Measurements from ENCODE around the gene TMEM30B. TPM values are rescaled to one million over a fixed set of nuclear protein-coding genes. Genes with fewer than 3 reads are reported as not detected.

TMEM30B gene
- total RNA-seq, 4 donors from 2014 or later, result 15.6 to 47.6 (median 39.9) TPM

- Histone ChIP-seq H3K36me3 (no peaks in the 10 kb centered on the region), H3K9me3 (no peaks in the 10 kb centered on the region), H3K4me3 (no peak overlapping the region), H3K27me3 (peaks cover 0 to 27% of the 10 kb centered on the region in 2 donors), H3K27ac (no peak overlapping the region), H3K4me1 (peaks cover 0 to 26% (median 1%) of the 10 kb centered on the region in 4 donors)
- WGBS, 2 donors, result 72 to 73% methylated on average over 4 of the region's 4 CpGs
- no peak for TF ChIP-seq CTCF (IDR thresholded peaks at IDR 0.05)
- TF ChIP-seq POLR2A (IDR thresholded peaks at IDR 0.05), result no peak
- no peak for TF ChIP-seq EP300 (IDR thresholded peaks at IDR 0.05)
- DNase-seq (ENCODE audit: low spot score in 2 of 2), result no peak
These were observed 3.4 kb downstream of the TMEM30B start for GRCh38 chr14:61277784-61278183.

GRCh38 chr14:61277232-61277631 is 3.9 kb downstream of the TMEM30B start:
- H3K36me3 ChIP-seq, result no peaks in the 10 kb centered on the region
- DNase-seq (ENCODE audit: low spot score in 2 of 2), result no peak
- peaks cover 0 to 27% of the 10 kb centered on the region in 2 donors for H3K27me3 ChIP-seq
- no peaks in the 10 kb centered on the region for H3K9me3 ChIP-seq
- no peak for TF ChIP-seq CTCF (IDR thresholded peaks at IDR 0.05)
- TF ChIP-seq EP300 (IDR thresholded peaks at IDR 0.05), result no peak
- no peak for TF ChIP-seq POLR2A (IDR thresholded peaks at IDR 0.05)
- no peak overlapping the region for H3K4me3 ChIP-seq
- H3K27ac ChIP-seq, result no peak overlapping the region
- 62 to 70% methylated on average over 1 of the region's 1 CpG for WGBS, 2 donors
- peaks cover 0 to 27% (median 0%) of the 10 kb centered on the region in 4 donors for H3K4me1 ChIP-seq

DNA sequence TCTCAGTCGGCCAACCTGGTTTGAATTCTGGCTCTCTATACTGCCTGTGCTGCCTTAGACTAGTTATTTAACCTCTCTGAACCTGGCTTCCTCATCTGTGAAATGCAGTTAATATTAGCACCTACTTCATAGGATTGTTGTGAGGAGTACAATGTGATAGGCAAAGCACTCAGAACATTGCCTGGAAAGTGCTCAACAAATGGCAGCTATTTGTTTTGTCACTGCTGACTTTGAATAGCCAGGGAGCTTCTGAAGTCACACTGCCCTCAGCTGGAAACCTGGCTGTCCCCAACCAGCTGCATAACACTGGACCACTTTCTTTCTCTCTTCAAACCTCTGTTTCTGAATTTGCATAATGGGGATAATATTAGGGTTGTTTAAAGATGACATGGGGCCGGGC is 9.6 kb downstream of the TMEM30B start:
- 85 to 89% methylated on average over 2 of the region's 2 CpGs for WGBS, 2 donors
- H3K27me3 ChIP-seq, result peaks cover 0 to 33% of the 10 kb centered on the region in 2 donors
- no peak overlapping the region for H3K27ac ChIP-seq
- H3K36me3 ChIP-seq, result no peaks in the 10 kb centered on the region
- no peak for DNase-seq (ENCODE audit: low spot score in 2 of 2)
- H3K4me1 ChIP-seq, result peaks cover 0 to 25% (median 5%) of the 10 kb centered on the region in 4 donors
- TF ChIP-seq POLR2A (IDR thresholded peaks at IDR 0.05), result no peak
- TF ChIP-seq EP300 (IDR thresholded peaks at IDR 0.05), result no peak
- TF ChIP-seq CTCF (IDR thresholded peaks at IDR 0.05), result no peak
- no peak overlapping the region for H3K4me3 ChIP-seq
- H3K9me3 ChIP-seq, result no peaks in the 10 kb centered on the region

GRCh38 chr14:61270714-61271113 is 10.4 kb downstream of the TMEM30B start:
- TF ChIP-seq POLR2A (IDR thresholded peaks at IDR 0.05), result no peak
- no peak for TF ChIP-seq CTCF (IDR thresholded peaks at IDR 0.05)
- no peak for TF ChIP-seq EP300 (IDR thresholded peaks at IDR 0.05)
- no peak for DNase-seq (ENCODE audit: low spot score in 2 of 2)
- H3K27ac ChIP-seq, result no peak overlapping the region
- no peak overlapping the region for H3K4me3 ChIP-seq
- H3K27me3 ChIP-seq, result peaks cover 0 to 28% of the 10 kb centered on the region in 2 donors
- H3K4me1 ChIP-seq, result peaks cover 0 to 31% (median 5%) of the 10 kb centered on the region in 4 donors
- WGBS, 2 donors, result 71 to 83% methylated on average over 4 of the region's 4 CpGs
- H3K9me3 ChIP-seq, result no peaks in the 10 kb centered on the region
- H3K36me3 ChIP-seq, result no peaks in the 10 kb centered on the region

DNA sequence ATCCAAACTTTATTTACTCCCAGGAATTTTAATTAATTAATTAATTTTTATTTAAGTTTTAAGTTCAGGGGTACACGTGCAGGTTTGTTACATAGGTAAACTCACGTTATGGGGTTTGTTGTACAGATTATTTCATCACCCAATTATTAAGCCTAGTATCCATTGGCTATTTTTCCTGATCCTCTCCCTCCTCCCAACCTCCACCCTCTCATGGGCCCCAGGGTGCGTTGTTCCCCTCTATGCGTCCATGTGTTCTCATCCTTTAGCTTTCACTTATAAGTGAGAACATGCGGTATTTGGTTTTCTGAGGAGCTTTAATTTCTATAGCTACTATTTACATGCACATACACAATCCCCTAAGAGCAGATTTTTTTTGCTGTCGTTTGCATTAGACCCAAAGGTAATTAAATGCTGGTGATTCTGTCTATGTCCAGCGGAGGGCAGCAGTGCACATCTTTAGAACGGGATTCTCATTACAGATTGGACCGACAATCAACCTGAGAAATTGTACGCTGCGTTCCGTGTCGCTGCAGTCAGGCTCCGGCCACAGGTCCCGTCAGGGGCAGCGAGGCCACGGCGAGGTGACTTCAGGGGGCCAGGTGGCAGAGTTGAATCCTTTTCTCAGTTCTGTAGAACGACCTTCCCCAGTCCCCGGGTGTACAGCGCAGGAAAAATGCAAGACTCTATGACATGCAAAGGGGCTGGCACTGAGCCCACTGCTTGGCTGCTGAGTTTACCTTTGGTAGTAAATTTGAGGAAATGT is 11.6 kb downstream of the TMEM30B start:
- H3K4me3 ChIP-seq, result peak overlapping the region in 3 of 4 donors; percentile 27 to 46 (median 31)
- peaks cover 0 to 40% (median 5%) of the 10 kb centered on the region in 4 donors for H3K4me1 ChIP-seq
- DNase-seq (ENCODE audit: low spot score in 2 of 2), result peak; percentile 71 to 91
- H3K9me3 ChIP-seq, result no peaks in the 10 kb centered on the region
- peaks cover 0 to 27% of the 10 kb centered on the region in 2 donors for H3K27me3 ChIP-seq
- H3K27ac ChIP-seq, result peak overlapping the region in 1 of 4 donors; percentile 31
- H3K36me3 ChIP-seq, result no peaks in the 10 kb centered on the region
- WGBS, 2 donors, result 7 to 8% methylated on average over 21 of the region's 21 CpGs
- TF ChIP-seq CTCF (IDR thresholded peaks at IDR 0.05), result peak; percentile 63 to 81 (median 74)
- peak in 1 of 2 donors; percentile 39 for TF ChIP-seq EP300 (IDR thresholded peaks at IDR 0.05)
- no peak for TF ChIP-seq POLR2A (IDR thresholded peaks at IDR 0.05)
